Measurements from ENCODE around the gene EVPL. TPM values are rescaled to one million over a fixed set of nuclear protein-coding genes. Genes with fewer than 3 reads are reported as not detected.

EVPL gene
- total and polyA plus RNA-seq, 7 donors, result 2.9 to 23.5 (median 6.4) TPM

DNA sequence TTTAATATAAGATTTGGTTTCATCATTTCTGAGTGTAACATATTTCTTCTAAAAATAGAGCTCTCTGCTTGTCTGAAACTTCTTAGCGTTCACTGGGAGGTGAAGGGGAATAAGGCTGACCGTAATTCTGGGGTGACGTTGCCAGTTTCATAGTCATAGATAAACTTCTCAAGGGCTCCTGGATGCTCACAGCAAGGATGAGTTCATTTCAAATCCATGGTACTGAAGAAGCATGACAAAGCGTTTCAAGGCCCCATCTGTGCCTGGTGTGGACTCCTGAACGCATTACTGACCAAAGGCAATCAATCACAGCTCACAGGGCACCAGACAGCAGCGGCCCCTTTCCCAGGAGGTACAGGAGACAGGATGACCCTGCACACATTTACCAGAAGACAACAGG lies 12.0 kb upstream of the EVPL start:
- Histone ChIP-seq H3K9me3 (no peaks in the 10 kb centered on the region), H3K4me3 (no peak overlapping the region), H3K36me3 (peaks cover 24 to 49% (median 41%) of the 10 kb centered on the region in 4 donors), H3K4me1 (peaks cover 0 to 74% (median 62%) of the 10 kb centered on the region in 4 donors), H3K27ac (peak overlapping the region; percentile 35 to 92 (median 86)), H3K27me3 (no peaks in the 10 kb centered on the region)
- intact Hi-C loops (cut with DNase I), result no loop called here
- TF ChIP-seq POLR2A (IDR thresholded peaks at IDR 0.05) (no peak), EP300 (IDR thresholded peaks at IDR 0.05) (peak in 3 of 4 donors; percentile 63 to 69 (median 68)), POLR2AphosphoS5 (IDR thresholded peaks at IDR 0.05) (peak; percentile 63 to 83 (median 78))
- TF ChIP-seq, protein P1, sequence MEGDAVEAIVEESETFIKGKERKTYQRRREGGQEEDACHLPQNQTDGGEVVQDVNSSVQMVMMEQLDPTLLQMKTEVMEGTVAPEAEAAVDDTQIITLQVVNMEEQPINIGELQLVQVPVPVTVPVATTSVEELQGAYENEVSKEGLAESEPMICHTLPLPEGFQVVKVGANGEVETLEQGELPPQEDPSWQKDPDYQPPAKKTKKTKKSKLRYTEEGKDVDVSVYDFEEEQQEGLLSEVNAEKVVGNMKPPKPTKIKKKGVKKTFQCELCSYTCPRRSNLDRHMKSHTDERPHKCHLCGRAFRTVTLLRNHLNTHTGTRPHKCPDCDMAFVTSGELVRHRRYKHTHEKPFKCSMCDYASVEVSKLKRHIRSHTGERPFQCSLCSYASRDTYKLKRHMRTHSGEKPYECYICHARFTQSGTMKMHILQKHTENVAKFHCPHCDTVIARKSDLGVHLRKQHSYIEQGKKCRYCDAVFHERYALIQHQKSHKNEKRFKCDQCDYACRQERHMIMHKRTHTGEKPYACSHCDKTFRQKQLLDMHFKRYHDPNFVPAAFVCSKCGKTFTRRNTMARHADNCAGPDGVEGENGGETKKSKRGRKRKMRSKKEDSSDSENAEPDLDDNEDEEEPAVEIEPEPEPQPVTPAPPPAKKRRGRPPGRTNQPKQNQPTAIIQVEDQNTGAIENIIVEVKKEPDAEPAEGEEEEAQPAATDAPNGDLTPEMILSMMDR (IDR thresholded peaks at IDR 0.05), result no peak
- WGBS, 2 donors, result 85 to 87% methylated on average over 6 of the region's 6 CpGs
- DNase-seq, result peak; percentile 87

- Histone ChIP-seq H3K27ac (peak overlapping the region; percentile 21 to 92 (median 86)), H3K4me3 (no peak overlapping the region), H3K9me3 (no peaks in the 10 kb centered on the region), H3K4me1 (peaks cover 0 to 84% (median 73%) of the 10 kb centered on the region in 4 donors), H3K27me3 (no peaks in the 10 kb centered on the region), H3K36me3 (peaks cover 13 to 38% (median 30%) of the 10 kb centered on the region in 4 donors)
- no peak for DNase-seq
- TF ChIP-seq, protein P1 (IDR thresholded peaks at IDR 0.05), result no peak
- no peak for TF ChIP-seq POLR2AphosphoS5 (IDR thresholded peaks at IDR 0.05)
- TF ChIP-seq EP300 (IDR thresholded peaks at IDR 0.05), result no peak
- no peak for TF ChIP-seq POLR2A (IDR thresholded peaks at IDR 0.05)
- intact Hi-C loops (cut with DNase I), result no loop called here
- WGBS, 2 donors, result 64 to 85% methylated on average over 3 of the region's 3 CpGs
Observed at GRCh38 chr17:76038050-76038449, 10.9 kb upstream of the EVPL start.

- 67 to 69% methylated on average over 22 of the region's 22 CpGs for WGBS, 2 donors
- H3K9me3 ChIP-seq, result no peaks in the 10 kb centered on the region
- DNase-seq, result peak; percentile 96
- H3K27ac ChIP-seq, result peak overlapping the region; percentile 66 to 92 (median 86)
- TF ChIP-seq EP300 (IDR thresholded peaks at IDR 0.05) (peak; percentile 93 to 96 (median 93)), POLR2AphosphoS5 (IDR thresholded peaks at IDR 0.05) (peak; percentile 98 to 100 (median 98))
- TF ChIP-seq, protein P1 (IDR thresholded peaks at IDR 0.05), result no peak
- H3K27me3 ChIP-seq, result no peaks in the 10 kb centered on the region
- H3K4me1 ChIP-seq, result peaks cover 0 to 95% (median 78%) of the 10 kb centered on the region in 4 donors
- peak overlapping the region in 1 of 4 donors; percentile 16 for H3K4me3 ChIP-seq
- intact Hi-C loops (cut with DNase I), result no loop called here
- H3K36me3 ChIP-seq, result peaks cover 8 to 25% (median 21%) of the 10 kb centered on the region in 4 donors
Observed at GRCh38 chr17:76036497-76037261, 9.6 kb upstream of the EVPL start.

DNA sequence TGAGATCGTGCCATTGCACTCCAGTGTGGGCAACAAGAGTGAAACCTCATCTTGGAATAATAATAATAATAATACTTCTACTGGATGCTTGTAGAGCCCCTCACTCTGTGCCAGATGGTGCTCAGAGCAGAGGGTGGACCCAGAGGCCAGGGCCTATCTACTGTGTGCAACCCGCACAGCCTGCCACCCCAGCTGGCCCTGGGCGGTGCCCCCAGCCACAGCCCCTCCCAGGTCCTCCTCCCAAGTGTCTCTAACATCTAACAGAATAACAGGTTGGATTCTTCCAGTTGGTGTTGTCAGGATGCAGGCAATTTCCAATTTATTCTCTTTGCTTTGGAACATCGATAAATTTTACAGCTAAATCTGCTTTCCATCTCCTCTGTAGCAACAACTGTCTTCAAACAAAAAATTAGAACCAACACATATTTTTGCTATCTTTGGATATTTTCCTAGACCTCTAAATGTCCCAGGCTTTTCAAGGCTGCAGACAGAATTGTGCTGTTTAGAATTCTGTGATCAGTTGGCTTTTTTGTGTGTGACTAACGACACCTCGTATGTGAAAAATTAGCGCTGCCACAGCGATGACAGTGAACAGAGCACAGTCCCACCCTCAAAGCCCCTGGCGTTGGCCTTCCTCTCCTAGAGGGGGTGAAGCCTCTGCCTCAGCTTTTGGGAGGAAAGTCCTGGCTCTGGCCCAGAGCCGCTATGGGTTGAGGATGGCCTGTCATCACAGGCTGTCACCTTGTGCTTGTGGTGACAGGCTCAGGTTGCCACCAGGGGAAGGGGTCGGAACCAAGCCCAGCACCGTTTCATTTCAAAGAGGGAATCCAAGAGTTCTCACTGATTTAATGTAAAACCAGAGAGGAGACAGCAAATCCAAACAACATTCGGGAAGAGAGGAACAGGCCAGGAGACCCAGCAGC lies 7.6 kb upstream of the EVPL start:
- DNase-seq, result no peak
- intact Hi-C loops (cut with DNase I), result no loop called here
- Histone ChIP-seq H3K4me3 (no peak overlapping the region), H3K27ac (peak overlapping the region in 3 of 4 donors; percentile 86 to 92 (median 87)), H3K27me3 (no peaks in the 10 kb centered on the region), H3K36me3 (peaks cover 0 to 5% (median 3%) of the 10 kb centered on the region in 4 donors), H3K4me1 (peaks cover 0 to 80% (median 69%) of the 10 kb centered on the region in 4 donors), H3K9me3 (no peaks in the 10 kb centered on the region)
- TF ChIP-seq POLR2A (IDR thresholded peaks at IDR 0.05) (no peak), EP300 (IDR thresholded peaks at IDR 0.05) (peak in 3 of 4 donors; percentile 59 to 76 (median 68)), POLR2AphosphoS5 (IDR thresholded peaks at IDR 0.05) (peak; percentile 77 to 94 (median 86))
- TF ChIP-seq, protein P1 (IDR thresholded peaks at IDR 0.05), result no peak
- 86 to 90% methylated on average over 13 of the region's 13 CpGs for WGBS, 2 donors

All from sigmoid colon (tissue), 7 donors.